ENCODE measurements around the gene KCNK16.

The KCNK16 gene

GRCh38 chr6:39342692-39343395 lies 20.3 kb upstream of the KCNK16 start:
- in situ Hi-C loops (cut with MboI; ENCODE audit: low sequenced_read_pairs), result no loop called here

GRCh38 chr6:39341937-39342336 lies 19.4 kb upstream of the KCNK16 start:
- in situ Hi-C loops (cut with MboI; ENCODE audit: low sequenced_read_pairs), result no loop called here

- in situ Hi-C loops (cut with MboI; ENCODE audit: low sequenced_read_pairs), result no loop called here
These were observed 18.9 kb upstream of the KCNK16 start for GRCh38 chr6:39341352-39341751.

DNA sequence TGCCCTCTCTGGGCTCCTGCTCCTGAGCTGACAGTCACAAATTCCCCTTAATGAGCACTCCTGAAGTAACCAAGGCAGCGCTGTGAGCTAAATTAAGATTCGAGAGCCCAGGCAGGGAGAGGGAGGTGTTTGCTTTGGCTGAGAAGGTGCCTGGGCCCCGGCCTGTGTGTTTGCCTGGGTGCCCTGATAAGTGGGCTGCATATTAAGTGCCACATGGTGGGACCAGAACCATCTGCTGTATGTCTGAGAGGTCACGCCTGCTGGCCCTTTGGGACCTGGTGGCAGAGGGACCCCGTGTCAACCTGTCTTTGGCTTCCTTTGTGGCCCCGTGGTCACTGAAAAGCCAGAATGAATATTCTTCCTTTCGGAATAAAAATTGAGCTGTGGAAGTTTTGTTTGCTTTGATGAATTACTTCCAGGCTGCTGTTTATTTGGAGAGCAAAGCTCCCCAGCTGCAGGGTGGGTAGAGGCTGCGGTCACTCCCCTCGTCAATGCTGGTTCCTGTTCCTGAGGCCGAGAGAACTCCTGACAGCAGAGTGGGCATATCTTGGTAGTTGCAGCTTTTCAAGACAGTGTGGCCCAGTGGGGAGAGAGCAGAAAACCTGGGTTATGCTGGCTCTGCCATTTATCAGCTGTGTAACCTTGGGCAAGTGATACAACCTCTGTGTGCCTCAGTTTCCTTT lies 17.5 kb upstream of the KCNK16 start:
- in situ Hi-C loops (cut with MboI; ENCODE audit: low sequenced_read_pairs), result no loop called here

GRCh38 chr6:39339096-39339867 lies 16.8 kb upstream of the KCNK16 start:
- in situ Hi-C loops (cut with MboI; ENCODE audit: low sequenced_read_pairs), result no loop called here

DNA sequence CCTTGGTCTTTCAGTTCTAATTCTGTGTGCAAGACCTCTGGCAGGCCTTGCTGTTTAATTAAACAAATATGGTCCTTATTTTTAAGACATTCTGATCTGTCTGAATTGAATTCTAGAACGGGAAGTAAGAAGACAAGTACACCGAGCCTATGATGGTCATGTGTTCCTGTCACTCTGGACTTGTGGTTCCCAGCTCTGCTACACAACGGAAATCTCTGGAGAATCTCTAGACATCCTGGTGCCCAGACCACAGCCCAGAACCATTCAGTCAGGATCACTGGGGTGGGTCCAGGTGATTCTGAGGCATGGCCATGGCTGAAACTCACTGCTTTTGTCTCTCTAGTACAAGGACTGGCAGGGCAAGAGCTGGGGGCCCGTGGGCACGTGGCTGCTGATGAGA lies 15.9 kb upstream of the KCNK16 start:
- in situ Hi-C loops (cut with MboI; ENCODE audit: low sequenced_read_pairs), result no loop called here

DNA sequence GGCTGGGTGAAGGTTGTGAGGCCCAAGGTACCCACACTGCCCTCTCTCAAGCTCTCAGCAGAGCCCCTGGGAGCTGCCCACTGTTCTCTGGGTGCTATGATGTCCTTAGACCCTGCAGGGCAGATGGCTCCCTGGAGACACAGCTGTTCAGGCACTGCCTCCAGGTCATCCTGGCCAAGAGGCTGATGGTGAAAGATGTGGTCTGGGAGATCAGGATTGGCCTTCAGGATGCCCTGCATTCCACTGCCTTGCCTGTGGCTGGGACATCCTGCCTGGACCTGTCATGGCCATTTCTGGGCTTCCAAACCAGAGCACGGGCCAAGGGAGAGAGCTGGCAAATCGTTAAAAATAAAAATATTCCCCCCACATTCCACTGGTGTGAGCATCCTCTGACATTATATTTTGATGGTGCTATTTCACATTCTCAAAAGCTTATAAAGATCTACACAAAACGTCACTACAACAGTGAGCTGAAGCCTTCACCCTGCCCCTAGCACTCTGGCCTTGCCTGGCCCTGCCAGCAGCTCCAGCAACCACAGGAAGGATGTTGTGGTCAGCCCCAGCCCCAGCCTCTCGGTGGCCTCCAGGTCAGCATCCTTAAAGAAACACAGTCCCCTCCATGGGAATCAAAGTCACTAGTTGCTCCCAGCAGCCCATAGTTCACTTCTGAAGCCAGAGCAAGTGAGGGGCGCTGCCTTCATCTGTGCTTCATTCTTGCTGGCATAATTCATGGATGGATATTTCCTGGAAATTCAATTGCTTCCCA lies 13.5 kb upstream of the KCNK16 start:
- in situ Hi-C loops (cut with MboI; ENCODE audit: low sequenced_read_pairs), result no loop called here

GRCh38 chr6:39333644-39334438 lies 11.3 kb upstream of the KCNK16 start:
- in situ Hi-C loops (cut with MboI; ENCODE audit: low sequenced_read_pairs), result no loop called here

GRCh38 chr6:39330476-39330875 lies 8.0 kb upstream of the KCNK16 start:
- in situ Hi-C loops (cut with MboI; ENCODE audit: low sequenced_read_pairs), result no loop called here

DNA sequence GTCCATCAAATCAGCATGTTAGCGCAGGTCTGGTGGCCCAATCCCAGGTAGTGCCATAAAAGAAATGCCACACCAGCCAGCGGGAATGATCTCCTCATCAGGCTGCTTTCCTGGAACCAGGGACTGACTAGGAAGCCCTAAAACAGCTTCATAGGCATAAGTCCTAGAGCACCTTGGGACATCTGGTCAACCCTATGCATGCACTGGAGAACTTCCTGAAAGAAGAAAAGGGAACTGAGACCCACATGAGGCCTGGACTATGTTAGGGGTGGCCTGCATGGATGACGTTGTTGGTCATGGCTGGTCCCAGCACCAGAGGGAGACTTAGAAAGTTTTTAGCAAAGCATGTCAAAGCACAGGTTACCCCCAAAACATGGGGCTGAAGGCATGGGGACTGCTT lies 7.6 kb upstream of the KCNK16 start:
- in situ Hi-C loops (cut with MboI; ENCODE audit: low sequenced_read_pairs), result no loop called here

DNA sequence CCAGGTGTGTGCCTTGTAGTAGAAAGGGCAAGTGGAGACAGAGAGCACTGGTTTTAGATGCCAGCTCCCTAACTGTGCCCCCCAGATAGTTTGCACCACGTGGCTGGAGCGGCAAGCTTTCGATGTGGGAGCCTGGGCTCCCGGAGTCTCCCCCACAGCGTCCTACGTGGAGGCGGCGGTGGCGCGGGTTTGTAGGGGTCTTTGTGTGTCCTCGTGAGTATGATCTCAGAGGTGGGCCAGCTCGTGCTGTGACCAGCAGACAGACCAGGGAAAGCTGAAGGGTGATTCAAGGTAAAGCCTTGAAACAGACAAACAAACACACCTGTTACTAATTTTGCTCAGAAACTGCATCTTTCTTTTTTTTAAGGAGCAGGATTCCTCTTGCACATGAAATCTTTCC lies 5.6 kb upstream of the KCNK16 start:
- in situ Hi-C loops (cut with MboI; ENCODE audit: low sequenced_read_pairs), result no loop called here

- in situ Hi-C loops (cut with MboI; ENCODE audit: low sequenced_read_pairs), result no loop called here
These were observed 5.0 kb upstream of the KCNK16 start for GRCh38 chr6:39327507-39327906.

- in situ Hi-C loops (cut with MboI; ENCODE audit: low sequenced_read_pairs), result no loop called here
These were observed 741 bp downstream of the KCNK16 start for GRCh38 chr6:39321761-39322160.

DNA sequence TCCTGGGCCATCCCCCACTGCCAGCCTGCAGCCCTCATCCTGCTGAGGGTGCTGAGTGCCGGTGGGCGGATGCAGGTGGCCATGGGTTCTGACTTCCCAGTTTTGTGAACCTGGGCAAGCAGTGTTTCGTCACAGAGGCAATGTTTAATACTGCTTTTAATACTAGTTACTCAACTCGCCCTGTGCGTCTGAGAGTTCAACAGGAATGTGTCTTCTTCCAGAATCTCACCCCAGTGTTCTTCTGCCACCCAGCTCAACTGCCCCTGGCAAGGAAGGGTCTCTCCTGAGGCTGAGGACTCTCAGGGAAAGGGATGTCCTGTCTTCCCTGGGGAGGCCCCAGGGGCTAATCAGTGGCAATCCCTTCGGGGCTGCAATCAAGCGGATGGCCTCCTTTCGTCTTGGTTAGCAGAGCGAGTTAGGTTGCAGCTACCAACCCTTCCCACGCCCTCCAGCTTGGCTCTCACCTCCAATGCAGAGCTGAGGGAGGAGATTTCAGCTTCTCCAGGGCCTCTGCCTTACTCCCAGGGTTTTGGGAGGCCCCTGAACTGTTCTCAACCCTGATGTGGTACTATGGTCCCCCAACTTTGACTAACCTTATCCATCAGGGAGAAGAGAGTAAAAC lies 2.0 kb downstream of the KCNK16 start:
- in situ Hi-C loops (cut with MboI; ENCODE audit: low sequenced_read_pairs), result no loop called here

DNA sequence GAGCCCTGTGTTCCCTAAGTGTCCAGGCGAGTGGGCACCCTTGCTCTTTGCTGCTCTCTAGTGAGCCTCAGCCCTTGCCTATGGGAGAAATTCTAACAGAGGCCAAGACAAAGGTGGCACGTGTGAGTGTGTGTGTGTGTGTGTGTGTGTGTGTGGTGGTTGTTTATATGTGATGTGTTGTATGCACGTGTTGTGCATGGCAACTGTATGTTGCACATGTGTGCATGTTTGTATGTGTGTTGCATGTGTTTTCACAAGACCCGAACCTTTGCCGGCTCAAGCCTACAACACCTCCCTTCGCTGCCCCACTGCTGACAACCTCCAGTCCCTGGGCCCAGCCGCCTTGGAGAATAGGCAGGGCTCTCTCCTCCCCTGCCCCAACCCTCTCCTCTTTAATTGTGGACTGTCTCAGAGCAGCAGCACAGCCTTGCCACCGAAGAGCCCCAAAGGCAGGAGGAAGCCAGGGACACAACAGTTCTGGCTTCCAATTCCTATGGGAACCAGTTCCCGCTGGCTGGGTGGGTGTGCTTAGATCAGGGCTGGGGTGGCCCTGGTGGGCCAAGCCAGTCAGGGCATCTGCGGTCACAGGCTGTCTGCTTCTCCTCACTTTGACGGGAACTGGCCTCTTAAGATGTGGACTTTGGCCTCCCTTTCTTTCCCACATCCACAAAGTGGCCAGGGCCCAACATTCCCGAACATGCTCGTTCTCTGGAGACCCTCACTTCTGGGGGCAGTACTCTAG lies 2.7 kb downstream of the KCNK16 start:
- in situ Hi-C loops (cut with MboI; ENCODE audit: low sequenced_read_pairs), result no loop called here

DNA sequence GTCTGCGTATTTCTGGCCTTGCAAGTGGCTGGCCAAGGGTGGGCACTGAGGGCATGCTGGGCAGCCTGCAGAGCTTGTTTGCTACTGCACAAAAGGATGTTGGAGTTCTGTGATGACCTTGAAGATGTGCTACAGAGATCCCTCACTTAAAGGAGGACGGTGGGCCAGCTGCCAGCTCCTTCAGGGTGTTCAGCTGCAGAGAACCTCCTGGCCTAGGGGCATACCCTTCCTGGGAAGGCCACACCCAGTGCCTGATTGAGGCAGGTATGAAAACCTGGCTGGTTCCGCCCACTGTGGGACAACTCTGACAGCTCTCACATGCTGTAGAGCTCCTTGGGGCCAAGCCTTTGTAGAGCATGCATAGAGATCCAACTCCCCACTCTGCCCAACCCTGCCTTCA lies 5.2 kb downstream of the KCNK16 start:
- in situ Hi-C loops (cut with MboI; ENCODE audit: low sequenced_read_pairs), result no loop called here

- in situ Hi-C loops (cut with MboI; ENCODE audit: low sequenced_read_pairs), result no loop called here
These were observed 8.2 kb downstream of the KCNK16 start, which contains the start of gene KCNK17 for GRCh38 chr6:39314273-39314795. TSS of gene KCNK17 (minus strand) at chr6:39314419. CDS start at chr6:39314320, 99 bp downstream.

DNA sequence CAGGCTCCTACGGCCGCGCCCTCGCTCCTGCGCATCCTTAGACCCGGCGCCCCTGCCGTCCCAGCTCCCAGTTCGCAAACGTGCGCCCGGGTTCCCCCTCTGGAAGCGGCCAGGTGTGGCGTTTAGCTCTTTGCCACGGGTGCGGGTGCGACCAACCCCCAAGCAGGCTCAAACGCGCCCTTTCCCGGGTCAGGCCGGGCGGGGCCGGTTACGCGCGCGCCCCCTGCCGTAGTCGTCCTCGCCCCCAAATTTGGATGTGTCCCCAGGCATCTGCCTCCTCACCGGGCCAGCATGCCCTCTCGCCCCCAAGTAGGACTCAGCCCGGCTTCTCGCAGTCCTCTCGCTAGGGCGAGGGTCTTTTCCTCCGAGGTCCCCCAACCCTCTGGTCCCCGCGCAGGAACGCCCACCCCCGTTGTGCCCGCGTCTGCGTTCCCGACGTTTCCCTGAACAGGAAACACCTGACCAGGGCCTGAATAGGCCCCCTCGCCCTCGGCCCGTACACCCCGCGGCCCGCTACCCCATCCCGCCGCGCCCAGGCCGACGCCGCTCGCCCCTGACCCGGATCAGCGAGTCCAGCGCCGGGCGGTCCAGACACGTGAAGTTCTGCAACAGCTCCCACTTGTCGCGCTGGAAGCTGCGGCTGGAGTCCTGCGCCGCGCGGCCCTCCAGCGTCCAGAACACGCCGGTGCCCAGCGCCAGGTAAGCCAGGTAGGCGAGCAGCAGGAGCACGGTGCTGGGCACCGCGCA lies 8.8 kb downstream of the KCNK16 start:
- in situ Hi-C loops (cut with MboI; ENCODE audit: low sequenced_read_pairs), result no loop called here

All from HL-60/S4 (cell line).